Measurements from ENCODE around the gene EIF4G3.

EIF4G3 gene

GRCh38 chr1:21068937-21069336 lies 107.8 kb downstream of the EIF4G3 start:
- TF ChIP-seq CTCF (IDR thresholded peaks at IDR 0.05) = no peak

DNA sequence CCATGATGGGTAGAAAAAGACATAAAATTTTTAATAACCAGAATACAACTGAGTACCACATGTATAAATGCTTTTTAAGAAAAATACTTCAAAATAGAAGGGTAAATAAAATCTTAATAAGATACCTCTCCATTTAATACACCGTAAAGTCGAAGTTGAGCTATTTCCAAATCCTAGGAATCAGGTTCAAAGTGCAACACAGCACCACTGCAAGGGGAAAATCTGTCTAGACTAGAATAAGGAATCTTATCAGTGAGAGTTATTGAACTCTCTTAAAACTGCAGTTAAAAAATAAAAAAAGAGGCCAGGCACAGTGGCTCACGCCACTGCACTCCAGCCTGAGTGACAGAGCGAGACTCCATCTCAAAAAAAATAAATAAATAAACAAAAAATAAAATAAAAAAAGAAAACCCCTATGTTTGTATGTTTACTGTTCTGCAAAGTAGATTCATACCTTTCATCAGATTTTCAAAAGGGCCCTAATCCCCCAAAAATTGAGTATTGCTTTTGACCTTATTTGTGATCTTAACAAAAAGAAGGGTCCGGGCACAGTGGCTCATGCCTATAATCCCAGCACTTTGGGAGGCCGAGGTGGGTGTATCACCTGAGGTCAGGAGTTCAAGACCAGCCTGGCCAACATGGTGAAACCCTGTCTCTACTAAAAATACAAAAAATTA lies 109.0 kb downstream of the EIF4G3 start:
- TF ChIP-seq CTCF (IDR thresholded peaks at IDR 0.05) = no peak

DNA sequence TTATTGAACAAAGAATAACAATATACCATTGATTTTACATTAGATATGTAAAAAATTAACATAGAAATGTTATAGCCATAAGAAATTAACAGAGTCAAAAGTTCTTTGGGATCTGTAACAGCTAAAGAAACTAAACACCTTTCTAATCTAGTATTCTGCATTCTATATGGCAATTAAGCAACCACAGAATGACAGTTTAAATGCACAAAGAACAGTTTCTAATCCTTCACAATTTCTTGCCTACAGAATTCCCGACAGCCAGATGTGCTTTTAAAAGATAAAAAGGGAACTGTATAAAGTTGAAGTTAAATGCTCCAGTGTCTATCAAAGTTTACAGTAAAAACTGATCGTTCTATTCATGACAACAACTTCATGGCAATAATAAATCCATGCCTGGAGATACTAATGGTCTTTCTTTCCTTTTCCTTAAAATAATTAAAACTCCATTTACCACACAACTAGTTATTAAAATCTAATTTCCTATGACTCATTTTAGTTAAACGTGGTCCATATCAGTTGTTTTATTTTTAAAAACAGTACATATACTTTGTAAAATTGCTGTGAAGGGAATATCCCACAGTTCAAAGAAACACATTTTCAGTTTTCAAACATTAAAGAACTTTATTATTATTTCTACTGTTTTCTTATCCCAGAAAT lies 110.2 kb downstream of the EIF4G3 start:
- TF ChIP-seq CTCF (IDR thresholded peaks at IDR 0.05) = no peak

- TF ChIP-seq CTCF (IDR thresholded peaks at IDR 0.05) = no peak
Observed at GRCh38 chr1:21065851-21066250, 110.8 kb downstream of the EIF4G3 start.

GRCh38 chr1:21064057-21064456 lies 112.6 kb downstream of the EIF4G3 start:
- TF ChIP-seq CTCF (IDR thresholded peaks at IDR 0.05) = no peak

GRCh38 chr1:21060523-21060922 lies 116.2 kb downstream of the EIF4G3 start:
- TF ChIP-seq CTCF (IDR thresholded peaks at IDR 0.05) = no peak

DNA sequence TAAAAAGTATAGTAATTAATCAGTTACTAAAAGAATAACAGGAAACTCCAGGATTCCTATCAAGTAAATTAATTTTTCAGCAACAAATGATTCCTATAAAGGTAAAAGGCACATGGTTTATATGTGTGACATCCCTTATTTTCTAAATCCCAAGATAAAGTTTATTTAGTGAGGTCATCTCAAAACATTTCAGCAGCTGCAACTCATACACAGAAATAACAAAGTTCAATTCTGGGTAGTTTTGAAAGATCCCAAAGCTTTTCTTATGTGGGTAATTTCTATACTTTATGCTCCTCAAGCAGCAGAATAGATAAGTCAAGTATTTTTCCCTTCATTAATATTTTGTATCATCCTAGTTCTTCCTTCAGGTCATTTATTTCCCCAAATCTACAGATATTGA lies 117.7 kb downstream of the EIF4G3 start:
- TF ChIP-seq CTCF (IDR thresholded peaks at IDR 0.05) = no peak
